GM12865 (cell line): ENCODE measurements around the gene GOLGA2.

ENCODE experiments used
- DNase-seq: peaks from one replicate; pipeline ENCODE4 v3.0.0; 2010; ENCODE audit warnings: low read depth
- H3K4me3 ChIP-seq: 2 replicates; pipeline ENCODE4 v1.5.1; 2011; ENCODE audit warnings: mild to moderate bottlenecking, low read depth, low read length, control low read depth
- CTCF ChIP-seq: IDR thresholded peaks from 2 replicates; pipeline ENCODE4 v1.5.1; 2011; ENCODE audit warnings: low read length, control low read depth, low read depth, inconsistent platforms; ENCODE audit not compliant: insufficient read depth; ENCODE audit errors: missing control alignments

GOLGA2 gene

GRCh38 chr9:128304136-128304970, 28.5 kb upstream of the GOLGA2 start:
- no peak for TF ChIP-seq CTCF
- H3K4me3 ChIP-seq, result no peak overlapping the region
- no peak for DNase-seq

- no peak for TF ChIP-seq CTCF
- no peak overlapping the region for H3K4me3 ChIP-seq
- no peak for DNase-seq
Measured at GRCh38 chr9:128298535-128299482, 23.0 kb upstream of the GOLGA2 start.

- TF ChIP-seq CTCF, result no peak
- DNase-seq, result no peak
- no peak overlapping the region for H3K4me3 ChIP-seq
Measured at GRCh38 chr9:128297221-128297773, 21.5 kb upstream of the GOLGA2 start.

- no peak for TF ChIP-seq CTCF
- no peak for DNase-seq
- H3K4me3 ChIP-seq, result no peak overlapping the region
Measured at GRCh38 chr9:128296340-128297220, 20.8 kb upstream of the GOLGA2 start.

GRCh38 chr9:128294142-128294541, 18.3 kb upstream of the GOLGA2 start:
- no peak for TF ChIP-seq CTCF
- H3K4me3 ChIP-seq, result no peak overlapping the region
- no peak for DNase-seq

GRCh38 chr9:128293091-128293490, 17.3 kb upstream of the GOLGA2 start:
- no peak overlapping the region for H3K4me3 ChIP-seq
- no peak for TF ChIP-seq CTCF
- DNase-seq, result no peak
